GM12878 (cell line): ENCODE measurements around the gene ATP6V0E1. TPM values are rescaled to one million over a fixed set of nuclear protein-coding genes. Genes with fewer than 3 reads are reported as not detected.
A peak's percentile ranks its signal among the peaks of the same experiment; 100 is the strongest.

Experiments
- ATAC-seq: fragments of 200-7000 bp; cut with Tn5 transposase; 3 replicates; pipeline ENCODE4 v1.9.1; 2020; ENCODE audit warnings: mild to moderate bottlenecking, moderate library complexity
- BruUV-seq: library from RNA; stranded (reverse); fragments of 400-500 nt; replicated peaks from 2 replicates; lab custom pipeline; 2021; lab: Mats Ljungman, UMichigan
- CTCF ChIA-PET: fragments of 300-600 bp; sonication (Branson Sonifier 250); formaldehyde crosslinking; extraction: SDS; loops from one replicate; lab custom pipeline; 2021; ENCODE audit warnings: inconsistent platforms; lab: Yijun Ruan, JAX
- POLR2A ChIA-PET: fragments of 350-600 bp; formaldehyde crosslinking; extraction: SDS; loops from one replicate; lab custom pipeline; 2021; ENCODE audit warnings: inconsistent platforms; lab: Charles Lee
- RAD21 ChIA-PET: fragments of 300-600 bp; sonication (Branson Sonifier 250); formaldehyde crosslinking; loops from one replicate; lab custom pipeline; 2023; ENCODE audit warnings: antibody characterized with exemption; ENCODE audit not compliant: unreplicated experiment; lab: Charles Lee
- SMC1A ChIA-PET: fragments of 300-600 bp; sonication (Branson Sonifier 250); formaldehyde crosslinking; loops from one replicate; lab custom pipeline; 2023; ENCODE audit not compliant: unreplicated experiment, uncharacterized antibody; lab: Charles Lee
- DNase-seq: peaks from one replicate; pipeline ENCODE4 v3.0.0-alpha.2; 2011; ENCODE audit warnings: low read depth, low spot score
- FAIRE-seq: peaks from 3 replicates; lab custom pipeline; 2011; peaks lifted over from hg19 to GRCh38; lab: Jason Lieb, UNC
- H2AFZ ChIP-seq: 2 replicates; pipeline ENCODE4 v1.6.0; 2011; ENCODE audit warnings: low read depth, low read length, control low read depth; ENCODE audit not compliant: control insufficient read depth
- H3K27ac ChIP-seq: 2 replicates; pipeline ENCODE4 v1.5.1; 2011; ENCODE audit warnings: control low read depth; ENCODE audit not compliant: control insufficient read depth, insufficient read depth
- H3K27me3 ChIP-seq, 2 experiments: replicated peaks in 1 of 2; 2 replicates each; pipeline versions ENCODE4 v1.6.0 to v1.6.1; 2011; ENCODE audit warnings: low read length in 1 of 2; ENCODE audit not compliant: control insufficient read depth in 2 of 2, insufficient read depth in 2 of 2
- H3K36me3 ChIP-seq, 2 experiments: 2 replicates each; pipeline ENCODE4 v1.5.1; 2011; ENCODE audit warnings: low read length in 1 of 2; ENCODE audit not compliant: control insufficient read depth in 2 of 2, insufficient read depth in 2 of 2
- H3K4me1 ChIP-seq: 2 replicates; pipeline ENCODE4 v1.6.1; 2011; ENCODE audit warnings: mild to moderate bottlenecking, low read length, moderate library complexity, mixed read lengths; ENCODE audit not compliant: control insufficient read depth, insufficient read depth
- H3K4me2 ChIP-seq: 2 replicates; pipeline ENCODE4 v1.6.0; 2011; ENCODE audit warnings: control low read depth; ENCODE audit not compliant: control insufficient read depth, insufficient read depth
- H3K4me3 ChIP-seq: fragments of 200-600 bp; sonication (generic); 2 replicates; pipeline ENCODE4 v1.5.1; 2016
- H3K79me2 ChIP-seq: 2 replicates; pipeline ENCODE4 v1.6.0; 2011; ENCODE audit warnings: low read length; ENCODE audit not compliant: control insufficient read depth, insufficient read depth
- H3K9ac ChIP-seq: 2 replicates; pipeline ENCODE4 v1.8.0; 2011; ENCODE audit warnings: low read length, control low read depth, mixed read lengths; ENCODE audit not compliant: control insufficient read depth, insufficient read depth
- H3K9me3 ChIP-seq: replicated peaks from 3 replicates; pipeline ENCODE4 v1.5.1; 2011; ENCODE audit warnings: mild to moderate bottlenecking, low read length; ENCODE audit not compliant: control insufficient read depth, insufficient read depth
- H4K20me1 ChIP-seq: 2 replicates; pipeline ENCODE4 v1.6.0; 2011; ENCODE audit not compliant: control insufficient read depth, insufficient read depth
- BHLHE40 ChIP-seq, 2 experiments: fragments of 450-650 bp in 1 of 2; IDR thresholded peaks; 2 replicates each; pipeline ENCODE4 v1.6.1; 2011 to 2017; ENCODE audit warnings: low read depth in 2 of 2, borderline replicate concordance in 1 of 2, improper control_type of control experiment in 1 of 2, low read length in 1 of 2, mild to moderate bottlenecking in 1 of 2
- CREB1 ChIP-seq: IDR thresholded peaks from 2 replicates; pipeline ENCODE4 v1.6.1; 2012; ENCODE audit warnings: low read depth, mild to moderate bottlenecking, inconsistent platforms
- RAD21 ChIP-seq: IDR thresholded peaks from 2 replicates; pipeline ENCODE4 v1.6.1; 2011; ENCODE audit warnings: mild to moderate bottlenecking, low read depth, low read length, moderate library complexity; ENCODE audit not compliant: insufficient read depth
- RB1 ChIP-seq: fragments of 450-650 bp; formaldehyde crosslinking; IDR thresholded peaks from 2 replicates; pipeline ENCODE4 v1.6.1; 2017; ENCODE audit warnings: mild to moderate bottlenecking, borderline replicate concordance
- RUNX3 ChIP-seq: IDR thresholded peaks from 2 replicates; pipeline ENCODE4 v1.6.1; 2012; ENCODE audit warnings: low read length, inconsistent platforms
- WGBS: methylation state at CpG from one replicate; pipeline ENCODE4 v1.1.6; 2016; ENCODE audit warnings: low lambda C conversion rate; ENCODE audit not compliant: insufficient replicate concordance, insufficient coverage; ENCODE audit errors: missing lambda C conversion rate; 5-methylcytosine and 5-hydroxymethylcytosine counted together
- in situ Hi-C: fragments of 300-500 bp; cut with MboI; formaldehyde crosslinking; loops from 9 replicates; pipeline ENCODE4 v1.14.3; 2018; ENCODE audit warnings: mixed read lengths
- intact Hi-C: fragments of 100-400 bp; cut with micrococcal nuclease; formaldehyde crosslinking; loops from one replicate; pipeline ENCODE4 v1.14.2; 2022; ENCODE audit not compliant: unreplicated experiment
- polyA plus RNA-seq, 11 experiments: library from polyadenylated mRNA; depleted of rRNA in 4 of 11; unstranded in 6 of 11; stranded (reverse) in 5 of 11; fragments of >200 nt; fragmentation: Nextera tagmentation in 4 of 11; fragmentation: Illumina TruSeq in 1 of 11; extraction: Ambion mirVana in 4 of 11; extraction: Trizol in 1 of 11; gene quantifications; 1 replicate in 1 of 11; 2 replicates in 10 of 11; pipeline versions ENCODE4 v1.2.1 to v1.2.3, GENCODE V29; 2011 to 2016; ENCODE audit warnings: inconsistent platforms in 2 of 11, missing spikeins in 2 of 11, low read depth in 1 of 11
- total RNA-seq, 4 experiments: library from RNA; depleted of rRNA in 3 of 4; stranded (reverse); fragments of >200 nt in 3 of 4; fragmentation: Illumina TruSeq in 1 of 4; extraction: Trizol in 1 of 4; gene quantifications; 2 replicates each; pipeline versions ENCODE4 v1.2.1 to v1.2.3, GENCODE V29; 2013 to 2021

Gene ATP6V0E1
- total and polyA plus RNA-seq, 10 of the 15 experiments (the other 5 are each of a cell fraction or from before 2014, with no cell fraction given), result 143 to 787 (median 306) TPM

DNA sequence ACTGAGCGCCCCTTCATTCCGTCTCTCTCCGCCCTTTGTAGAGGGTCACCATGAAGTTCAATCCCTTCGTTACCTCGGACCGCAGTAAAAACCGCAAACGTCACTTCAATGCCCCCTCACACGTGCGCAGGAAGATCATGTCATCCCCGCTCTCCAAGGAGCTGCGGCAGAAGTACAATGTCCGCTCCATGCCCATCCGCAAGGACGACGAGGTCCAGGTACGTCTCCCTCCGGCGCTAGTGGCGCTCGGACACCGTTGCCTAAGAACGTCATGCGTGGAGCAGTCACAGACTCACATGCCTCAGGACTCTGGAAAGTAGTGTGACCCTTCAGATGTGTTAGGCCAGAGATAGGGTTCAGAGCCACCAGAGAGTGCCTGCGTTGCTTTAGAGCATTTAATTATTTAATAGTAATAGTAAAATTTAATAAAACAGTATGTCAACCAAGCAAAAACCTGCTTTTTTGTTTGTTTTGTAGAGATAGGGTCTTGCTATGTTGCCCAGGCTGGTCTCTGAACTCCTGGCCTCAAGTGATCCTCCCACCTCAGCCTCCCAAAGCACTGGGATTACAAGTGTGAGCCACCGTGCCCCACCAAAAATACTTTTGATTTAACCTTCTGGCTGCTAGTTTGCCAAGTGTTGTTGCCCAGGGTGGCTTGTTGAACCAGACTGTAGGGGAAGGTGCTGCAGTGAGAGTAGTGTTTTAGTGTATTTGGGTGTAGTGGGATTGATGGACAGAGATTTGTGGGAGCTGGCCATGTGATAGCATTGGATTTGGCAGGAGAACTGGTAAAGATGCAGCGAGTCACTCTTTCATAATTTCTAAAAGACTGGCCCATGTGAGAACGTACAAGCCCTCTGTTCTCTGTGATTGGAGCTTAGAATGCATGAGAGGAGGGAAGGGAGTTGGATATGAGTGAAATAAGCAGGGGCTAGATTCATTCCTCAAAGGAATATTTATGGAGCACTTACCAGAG lies 23.5 kb upstream of the ATP6V0E1 start:
- ChIA-PET SMC1A (interaction anchor here (1.3 kb wide), 2 partner anchors 75 to 245 kb away, joined by 3 read pairs; no protein-coding TSS in a partner anchor), POLR2A (interaction anchor here (0.6 to 1.2 kb wide), 4 partner anchors 23 to 245 kb away, joined by 3 read pairs; partner anchors contain the start of gene ATP6V0E1), RAD21 (no interaction called here), CTCF (interaction anchor here (0.6 to 1.9 kb wide), 17 partner anchors 8 to 372 kb away, joined by 3 to 11 read pairs (median 3); partner anchors contain the start of genes ATP6V0E1 and BNIP1)
- DNase-seq (no peak), FAIRE-seq (no peak), ATAC-seq (peak; percentile 1; the same call in 2 of the 3 replicates)
- Histone ChIP-seq H3K9ac (peak overlapping the region; percentile 83), H3K9me3 (no peaks in the 10 kb centered on the region), H2AFZ (peak overlapping the region; percentile 84), H3K4me1 (no peaks in the 10 kb centered on the region; the same call in 1 of the 2 replicates), H3K4me2 (peak overlapping the region; percentile 41), H3K27me3 (no peaks in the 10 kb centered on the region), H3K27ac (peak overlapping the region; percentile 72), H3K36me3 (peaks cover 0 to 3% of the 10 kb centered on the region in 2 experiments; a peak in 1 of 4 replicates), H4K20me1 (no peaks in the 10 kb centered on the region), H3K4me3 (peak overlapping the region; percentile 99), H3K79me2 (peaks cover 12% of the 10 kb centered on the region)
- BruUV-seq, result TSS peak; percentile 59
- intact Hi-C loops (no loop called here), in situ Hi-C loops (no loop called here)
- TF ChIP-seq RB1 (no peak), CREB1 (0 out of 2 replicates have a peak, but pooled peaks have one; percentile 21), RAD21 (no peak), BHLHE40 (IDR thresholded peaks at IDR 0.05; ENCODE audit: borderline replicate concordance in 1 of 2, low read depth in 2 of 2, low read length in 1 of 2) (peak in 1 of 2 experiments; percentile 43; a peak in 2 of 4 replicates), RUNX3 (peak; percentile 53)
- 19% methylated on average over 28 of the region's 28 CpGs for WGBS
